Lung (tissue), 12 donors: Measurements from ENCODE around the gene AMZ1. TPM values are rescaled to one million over a fixed set of nuclear protein-coding genes. Genes with fewer than 3 reads are reported as not detected.

Experiments
- ATAC-seq: fragments of 200-7000 bp; cut with Tn5 transposase; one replicate; pipeline ENCODE4 v1.9.1; 2020; ENCODE audit warnings: moderate number of reproducible peaks; ENCODE audit not compliant: insufficient read depth, low FRiP score
- DNase-seq, 3 donors: peaks; one replicate each; pipeline ENCODE4 v3.0.0-alpha.2; 2013 to 2017
- H3K27ac ChIP-seq, 2 donors: one replicate each; pipeline ENCODE4 v1.5.1; 2013; ENCODE audit warnings: mild to moderate bottlenecking in 2 of 2, moderate library complexity in 2 of 2, control low read depth in 1 of 2, inconsistent platforms in 1 of 2, low read depth in 1 of 2, low read length in 1 of 2
- H3K27me3 ChIP-seq, 3 donors: one replicate each; pipeline ENCODE4 v1.5.1; 2013; ENCODE audit warnings: low read length in 2 of 3; ENCODE audit not compliant: control insufficient read depth in 3 of 3, insufficient read depth in 3 of 3
- H3K36me3 ChIP-seq, 4 donors: one replicate each; pipeline ENCODE4 v1.5.1; 2013; ENCODE audit warnings: low read length in 4 of 4, mild to moderate bottlenecking in 1 of 4, moderate library complexity in 1 of 4; ENCODE audit not compliant: control insufficient read depth in 4 of 4, insufficient read depth in 4 of 4
- H3K4me1 ChIP-seq, 5 donors: one replicate each; pipeline ENCODE4 v1.5.1; 2013; ENCODE audit warnings: low read length in 5 of 5, mild to moderate bottlenecking in 2 of 5, moderate library complexity in 1 of 5; ENCODE audit not compliant: control insufficient read depth in 5 of 5, insufficient read depth in 5 of 5
- H3K4me3 ChIP-seq: one replicate; pipeline ENCODE4 v1.5.1; 2013; ENCODE audit warnings: mild to moderate bottlenecking, control low read depth, moderate library complexity
- H3K9ac ChIP-seq, 2 donors: one replicate each; pipeline ENCODE4 v1.5.1; 2013; ENCODE audit warnings: low read length in 2 of 2, control low read depth in 1 of 2; ENCODE audit not compliant: insufficient read depth in 1 of 2
- H3K9me3 ChIP-seq, 4 donors: one replicate each; pipeline ENCODE4 v1.5.1; 2013; ENCODE audit warnings: low read length in 3 of 4, mild to moderate bottlenecking in 1 of 4, moderate library complexity in 1 of 4; ENCODE audit not compliant: control insufficient read depth in 4 of 4, insufficient read depth in 3 of 4
- WGBS, 2 donors: extraction: QIAGEN DNeasy Blood & Tissue Kit; methylation state at CpG; one replicate each; pipeline ENCODE4 v1.1.7; 2013; 5-methylcytosine and 5-hydroxymethylcytosine counted together
- polyA plus RNA-seq, 2 donors: library from polyadenylated mRNA; stranded (reverse); fragments of 200-250 nt; gene quantifications; one replicate each; pipeline ENCODE4 v1.2.1, GENCODE V29; 2013
- total RNA-seq, 2 donors: library from RNA; depleted of rRNA in 1 of 2; stranded (reverse); fragments of >200 nt in 1 of 2; gene quantifications; one replicate each; pipeline ENCODE4 v1.2.1, GENCODE V29; 2014 to 2021
- TF ChIP-seq, protein P1 (sequence below): IDR thresholded peaks from 2 replicates; pipeline ENCODE4 v1.5.1; 2012; ENCODE audit warnings: mild to moderate bottlenecking; ENCODE audit errors: control extremely low read depth, extremely low read depth
- donor health status: control.
- donor health status: control.
- donor health status: Bipolar disorder and iron deficiency.
- donor health status: healthy.
- donor health status: DM: yes; HTN: yes; CAD: no.

Gene AMZ1
- total and polyA plus RNA-seq, 4 donors, result 0.13 to 8.3 (median 0.52) TPM

DNA sequence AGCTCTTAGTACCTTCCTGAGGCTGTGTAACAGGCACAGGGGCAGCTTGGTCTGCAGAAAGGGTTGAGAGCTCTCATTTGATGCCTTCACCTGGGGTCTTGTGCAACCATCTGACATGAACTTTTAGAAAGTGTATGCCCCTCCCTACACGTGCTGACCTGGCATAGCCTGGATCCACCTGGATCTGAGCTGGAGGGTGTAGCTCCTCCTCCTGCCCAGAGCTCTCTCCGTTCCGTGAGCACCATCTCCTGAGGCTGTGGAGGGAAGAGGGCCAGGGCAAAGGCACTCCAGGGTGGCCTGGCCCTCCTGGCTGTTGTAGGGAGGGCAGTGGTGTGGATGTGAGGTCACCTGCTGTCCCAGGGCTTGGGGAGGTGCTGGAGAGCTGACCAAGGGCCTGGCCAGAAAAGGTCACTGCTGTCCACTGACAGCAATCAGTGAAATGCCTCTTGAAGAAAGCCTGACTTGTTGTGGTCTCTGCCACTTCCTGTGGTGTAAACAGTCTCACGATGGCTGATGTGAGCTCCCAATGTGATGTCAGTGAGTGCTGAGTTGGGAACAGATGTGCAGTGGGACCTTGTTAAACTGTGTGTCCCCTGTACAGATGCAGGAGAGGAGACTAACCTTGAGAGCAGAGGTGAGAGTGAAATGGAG lies 23.0 kb downstream of the AMZ1 start:
- no peak overlapping the region for H3K27ac ChIP-seq
- no peak for ATAC-seq

DNA sequence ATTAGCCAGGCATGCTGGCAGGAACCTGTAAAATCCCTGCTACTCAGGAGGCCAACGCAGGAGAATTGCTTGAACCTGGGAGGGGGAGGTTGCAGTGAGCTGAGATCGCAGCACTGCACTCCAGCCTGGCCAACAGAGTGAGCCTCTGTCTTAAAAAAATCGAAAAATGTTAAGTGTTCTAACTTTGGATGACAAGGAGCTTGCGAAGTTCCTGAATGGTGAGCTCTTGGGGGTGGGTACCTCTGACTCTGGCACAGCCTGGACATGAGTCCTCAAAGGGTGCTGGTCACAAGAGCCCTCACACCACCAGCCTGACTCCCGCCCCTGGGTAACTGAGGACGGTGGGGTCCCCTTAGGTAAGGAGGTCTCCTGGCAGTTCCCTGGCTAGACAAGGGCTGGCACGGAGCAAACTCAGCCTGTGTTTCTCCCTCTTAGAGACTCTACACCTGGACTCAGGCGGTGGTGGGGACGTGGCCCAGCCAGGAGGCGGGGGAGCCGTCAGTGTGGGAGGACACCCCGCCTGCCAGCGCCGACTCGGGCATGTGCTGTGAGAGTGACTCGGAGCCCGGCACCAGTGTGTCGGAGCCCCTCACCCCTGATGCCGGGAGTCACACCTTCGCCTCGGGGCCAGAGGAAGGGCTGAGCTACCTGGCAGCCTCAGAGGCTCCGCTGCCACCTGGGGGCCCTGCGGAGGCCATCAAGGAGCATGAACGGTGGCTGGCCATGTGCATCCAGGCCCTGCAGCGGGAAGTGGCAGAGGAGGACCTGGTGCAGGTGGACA lies 24.1 kb downstream of the AMZ1 start:
- ATAC-seq (peak; percentile 36), DNase-seq (peak in 2 of 3 donors; percentile 59 to 70)
- 76 to 89% methylated on average over 25 of the region's 25 CpGs for WGBS, 2 donors

More for the DNA sequence above, 23.0 kb downstream of the AMZ1 start:
- Histone ChIP-seq H3K9ac (no peak overlapping the region), H3K36me3 (peaks cover 0 to 6% (median 0%) of the 10 kb centered on the region in 4 donors), H3K4me3 (no peak overlapping the region), H3K9me3 (no peaks in the 10 kb centered on the region), H3K4me1 (peaks cover 0 to 31% (median 16%) of the 10 kb centered on the region in 5 donors), H3K27me3 (no peaks in the 10 kb centered on the region)
- no peak for DNase-seq
- 33 to 60% methylated on average over 4 of the region's 4 CpGs for WGBS, 2 donors
- TF ChIP-seq, protein P1, sequence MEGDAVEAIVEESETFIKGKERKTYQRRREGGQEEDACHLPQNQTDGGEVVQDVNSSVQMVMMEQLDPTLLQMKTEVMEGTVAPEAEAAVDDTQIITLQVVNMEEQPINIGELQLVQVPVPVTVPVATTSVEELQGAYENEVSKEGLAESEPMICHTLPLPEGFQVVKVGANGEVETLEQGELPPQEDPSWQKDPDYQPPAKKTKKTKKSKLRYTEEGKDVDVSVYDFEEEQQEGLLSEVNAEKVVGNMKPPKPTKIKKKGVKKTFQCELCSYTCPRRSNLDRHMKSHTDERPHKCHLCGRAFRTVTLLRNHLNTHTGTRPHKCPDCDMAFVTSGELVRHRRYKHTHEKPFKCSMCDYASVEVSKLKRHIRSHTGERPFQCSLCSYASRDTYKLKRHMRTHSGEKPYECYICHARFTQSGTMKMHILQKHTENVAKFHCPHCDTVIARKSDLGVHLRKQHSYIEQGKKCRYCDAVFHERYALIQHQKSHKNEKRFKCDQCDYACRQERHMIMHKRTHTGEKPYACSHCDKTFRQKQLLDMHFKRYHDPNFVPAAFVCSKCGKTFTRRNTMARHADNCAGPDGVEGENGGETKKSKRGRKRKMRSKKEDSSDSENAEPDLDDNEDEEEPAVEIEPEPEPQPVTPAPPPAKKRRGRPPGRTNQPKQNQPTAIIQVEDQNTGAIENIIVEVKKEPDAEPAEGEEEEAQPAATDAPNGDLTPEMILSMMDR, result no peak

DNA sequence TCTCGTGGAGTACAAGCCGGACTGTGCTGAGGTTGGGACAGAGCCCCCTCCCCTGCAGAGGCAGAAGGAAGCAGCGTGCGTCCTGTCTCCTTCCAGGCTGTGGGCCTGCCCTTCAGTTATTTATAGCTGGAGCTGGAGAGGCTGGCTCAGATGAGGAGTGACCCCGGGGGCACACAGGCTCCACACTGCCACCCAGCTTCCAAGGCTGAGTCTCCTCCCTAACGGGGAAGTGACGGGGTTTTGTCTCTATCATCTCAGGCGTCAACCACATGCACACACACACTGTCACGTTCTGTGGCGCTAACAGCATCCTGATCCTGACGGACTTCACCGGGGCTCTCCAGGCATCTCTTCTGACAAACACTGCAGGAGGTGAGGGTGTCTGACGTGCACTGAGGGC lies 25.4 kb downstream of the AMZ1 start:
- H3K9me3 ChIP-seq, result no peaks in the 10 kb centered on the region
- no peak overlapping the region for H3K27ac ChIP-seq
- 21 to 39% methylated on average over 13 of the region's 13 CpGs for WGBS, 2 donors
- DNase-seq, result peak; percentile 58 to 83 (median 63)
- H3K4me1 ChIP-seq, result peaks cover 0 to 50% (median 24%) of the 10 kb centered on the region in 5 donors
- TF ChIP-seq, protein P1, result no peak
- H3K27me3 ChIP-seq, result no peaks in the 10 kb centered on the region
- no peak for ATAC-seq
- H3K4me3 ChIP-seq, result no peak overlapping the region
- H3K36me3 ChIP-seq, result peaks cover 0 to 6% (median 0%) of the 10 kb centered on the region in 4 donors
- no peak overlapping the region for H3K9ac ChIP-seq

More for the DNA sequence above, 24.1 kb downstream of the AMZ1 start:
- TF ChIP-seq, protein P1, result no peak
- Histone ChIP-seq H3K9ac (no peak overlapping the region), H3K4me3 (no peak overlapping the region), H3K36me3 (peaks cover 0 to 6% (median 0%) of the 10 kb centered on the region in 4 donors), H3K9me3 (no peaks in the 10 kb centered on the region), H3K27ac (peak overlapping the region in 1 of 2 donors; percentile 54), H3K27me3 (no peaks in the 10 kb centered on the region), H3K4me1 (peaks cover 0 to 40% (median 20%) of the 10 kb centered on the region in 5 donors)
